Measurements from ENCODE around the gene U2AF1.
"Not testable (repeated sequence)": the region's sequence is repeated elsewhere in the genome, so short reads cannot be mapped to it uniquely, and the experiment has no call there.

Gene U2AF1

DNA sequence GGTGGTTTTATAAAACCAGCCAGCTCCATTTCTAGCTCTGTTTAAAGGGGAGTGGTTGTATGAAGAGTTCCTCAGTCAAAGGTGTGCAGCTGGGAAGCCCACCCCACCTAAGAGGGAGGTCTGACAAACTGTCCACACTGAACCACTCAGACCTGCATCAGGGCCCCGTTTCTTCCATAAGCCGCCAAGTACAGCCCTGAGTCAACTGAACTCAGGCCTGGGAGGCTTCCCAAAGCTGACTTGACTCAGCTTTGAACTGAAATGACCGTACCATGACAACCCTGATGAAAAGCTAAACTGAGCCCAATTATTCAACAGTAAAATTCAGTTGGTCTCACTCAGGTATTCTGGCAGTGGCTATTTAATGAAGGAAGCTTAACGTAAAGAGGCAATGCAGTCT lies 5.1 kb downstream of the U2AF1 start:
- H3K4me1 ChIP-seq; H3K9me3 ChIP-seq; H3K4me3 ChIP-seq; H3K36me3 ChIP-seq; H3K27ac ChIP-seq; intact Hi-C loops (cut with DNase I; ENCODE audit: low total_unique reads); H3K27me3 ChIP-seq; DNase-seq: not testable (repeated sequence)

- intact Hi-C loops (cut with DNase I; ENCODE audit: low total_unique reads); H3K27ac ChIP-seq; H3K9me3 ChIP-seq; H3K4me3 ChIP-seq; H3K4me1 ChIP-seq; H3K36me3 ChIP-seq; H3K27me3 ChIP-seq; DNase-seq: not testable (repeated sequence)
These were observed 5.7 kb downstream of the U2AF1 start for GRCh38 chr21:43101676-43102075.

DNA sequence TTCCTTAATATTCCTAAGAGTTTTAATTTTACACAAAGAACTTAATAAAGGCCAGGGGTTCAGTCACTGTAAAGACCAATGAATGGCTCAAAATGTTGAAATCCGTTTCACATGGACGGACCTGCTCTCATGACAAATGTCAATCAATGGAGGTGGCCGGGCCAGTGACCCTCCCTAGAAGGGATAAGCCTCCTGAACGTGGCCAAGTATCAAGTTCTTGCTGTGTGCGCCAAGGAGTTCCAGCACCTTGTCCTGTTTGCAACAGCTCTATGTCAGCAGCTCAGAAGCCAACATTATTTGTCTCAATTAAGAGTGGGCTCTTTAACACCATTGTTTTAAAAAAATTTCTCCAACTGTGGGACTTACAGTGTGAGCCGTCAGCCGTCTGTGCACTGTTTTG lies 6.4 kb downstream of the U2AF1 start:
- H3K4me1 ChIP-seq; H3K27me3 ChIP-seq; H3K36me3 ChIP-seq; H3K27ac ChIP-seq; DNase-seq; H3K9me3 ChIP-seq; intact Hi-C loops (cut with DNase I; ENCODE audit: low total_unique reads); H3K4me3 ChIP-seq: not testable (repeated sequence)

- intact Hi-C loops (cut with DNase I; ENCODE audit: low total_unique reads); H3K4me1 ChIP-seq; H3K27ac ChIP-seq; H3K4me3 ChIP-seq; H3K9me3 ChIP-seq; H3K36me3 ChIP-seq; H3K27me3 ChIP-seq; DNase-seq: not testable (repeated sequence)
These were observed 15.3 kb downstream of the U2AF1 start for GRCh38 chr21:43091979-43092614.

DNA sequence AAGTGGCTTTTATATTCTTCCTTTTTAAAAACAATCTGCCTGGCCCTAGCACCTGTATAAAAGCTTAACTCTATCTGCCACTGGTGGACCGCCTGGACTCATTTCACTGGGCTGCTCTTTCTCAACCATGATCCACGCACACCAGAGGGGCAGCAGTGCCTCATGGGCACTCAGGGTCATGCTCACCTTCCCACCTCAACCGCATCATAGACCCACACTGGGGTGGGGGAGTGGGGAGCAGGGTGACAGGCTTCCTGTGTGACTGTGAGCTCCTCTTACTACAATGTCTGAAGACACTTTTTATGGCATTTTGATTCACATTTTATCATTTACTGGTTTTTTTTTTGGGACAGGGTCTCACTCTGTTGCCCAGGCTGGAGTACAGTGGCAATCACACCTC lies 16.4 kb downstream of the U2AF1 start:
- H3K4me3 ChIP-seq; intact Hi-C loops (cut with DNase I; ENCODE audit: low total_unique reads); H3K27me3 ChIP-seq; H3K4me1 ChIP-seq; H3K27ac ChIP-seq; H3K36me3 ChIP-seq; H3K9me3 ChIP-seq: not testable (repeated sequence)
- DNase-seq, result peak in 1 of 2 donors; percentile 23

DNA sequence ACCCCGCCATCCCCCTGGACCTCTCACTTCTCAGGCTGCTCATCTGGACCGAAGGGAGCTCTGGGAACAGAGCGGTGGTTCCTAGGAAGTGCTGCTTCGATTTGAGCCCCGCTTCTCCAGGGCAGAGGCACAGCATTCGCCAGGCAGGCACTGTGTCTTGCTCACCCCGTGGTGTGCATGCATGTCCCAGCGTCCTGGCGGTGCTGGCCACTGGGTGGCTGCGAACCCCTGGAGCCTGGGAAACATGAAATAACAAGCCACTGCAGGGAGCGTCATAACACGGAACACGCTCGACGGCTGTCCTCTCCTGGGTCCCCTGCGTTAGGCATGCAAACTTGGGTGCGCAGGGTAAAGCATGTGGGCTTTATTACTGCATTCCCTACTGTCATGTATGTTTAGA lies 17.9 kb downstream of the U2AF1 start:
- H3K4me1 ChIP-seq; H3K9me3 ChIP-seq; H3K4me3 ChIP-seq; intact Hi-C loops (cut with DNase I; ENCODE audit: low total_unique reads); H3K27me3 ChIP-seq; H3K36me3 ChIP-seq; DNase-seq; H3K27ac ChIP-seq: not testable (repeated sequence)

- H3K4me3 ChIP-seq; DNase-seq; H3K36me3 ChIP-seq; H3K27me3 ChIP-seq; H3K9me3 ChIP-seq; intact Hi-C loops (cut with DNase I; ENCODE audit: low total_unique reads); H3K27ac ChIP-seq; H3K4me1 ChIP-seq: not testable (repeated sequence)
These were observed 24.6 kb downstream of the U2AF1 start for GRCh38 chr21:43082587-43083300.

- H3K4me3 ChIP-seq; H3K4me1 ChIP-seq; DNase-seq; H3K36me3 ChIP-seq; H3K27me3 ChIP-seq; H3K9me3 ChIP-seq; intact Hi-C loops (cut with DNase I; ENCODE audit: low total_unique reads); H3K27ac ChIP-seq: not testable (repeated sequence)
These were observed 30.7 kb downstream of the U2AF1 start for GRCh38 chr21:43076643-43077042.

DNA sequence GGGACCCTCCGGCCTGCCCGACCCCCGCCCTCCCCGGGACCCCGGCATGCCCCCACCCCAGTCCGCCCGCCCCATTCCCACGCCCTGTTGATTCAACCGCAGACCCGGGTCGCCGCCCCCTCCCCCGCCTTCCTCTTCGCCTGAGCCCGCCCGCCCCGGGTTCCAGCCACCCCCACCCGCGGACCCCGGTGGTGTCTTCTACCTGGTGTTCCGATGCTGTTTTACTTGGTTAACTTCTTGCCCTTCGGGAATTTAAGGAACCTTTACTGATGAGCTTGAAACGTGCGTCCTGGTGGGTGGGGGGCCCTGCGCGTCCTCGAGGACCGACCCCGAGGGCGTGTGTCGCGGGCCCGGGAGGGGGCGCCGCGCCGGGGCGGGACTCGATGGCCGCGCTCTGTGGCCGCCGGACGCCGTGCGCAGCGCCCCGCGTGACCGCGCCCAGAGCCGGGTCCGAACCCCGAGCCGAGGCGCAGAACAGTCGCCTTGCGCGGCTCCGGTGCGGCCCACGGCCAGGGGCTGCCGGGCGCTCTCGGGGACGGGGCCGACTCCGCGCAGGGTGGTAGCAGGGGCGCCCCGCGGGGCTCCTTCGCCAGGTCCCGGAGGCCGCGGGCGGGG lies 31.2 kb downstream of the U2AF1 start:
- H3K4me1 ChIP-seq; H3K4me3 ChIP-seq; intact Hi-C loops (cut with DNase I; ENCODE audit: low total_unique reads); DNase-seq; H3K27ac ChIP-seq; H3K27me3 ChIP-seq; H3K9me3 ChIP-seq; H3K36me3 ChIP-seq: not testable (repeated sequence)

GRCh38 chr21:43075170-43076022 lies 32.0 kb downstream of the U2AF1 start, which contains the start of gene CBS:
Gene CBS (minus strand): TSS chr21:43075835. CDS start chr21:43072193, 3,642 bp downstream.
- DNase-seq; intact Hi-C loops (cut with DNase I; ENCODE audit: low total_unique reads); H3K4me1 ChIP-seq; H3K27ac ChIP-seq; H3K27me3 ChIP-seq; H3K36me3 ChIP-seq; H3K4me3 ChIP-seq; H3K9me3 ChIP-seq: not testable (repeated sequence)

- H3K36me3 ChIP-seq; H3K9me3 ChIP-seq; intact Hi-C loops (cut with DNase I; ENCODE audit: low total_unique reads); DNase-seq; H3K4me3 ChIP-seq; H3K27me3 ChIP-seq; H3K27ac ChIP-seq; H3K4me1 ChIP-seq: not testable (repeated sequence)
These were observed 32.8 kb downstream of the U2AF1 start for GRCh38 chr21:43074401-43075169.

DNA sequence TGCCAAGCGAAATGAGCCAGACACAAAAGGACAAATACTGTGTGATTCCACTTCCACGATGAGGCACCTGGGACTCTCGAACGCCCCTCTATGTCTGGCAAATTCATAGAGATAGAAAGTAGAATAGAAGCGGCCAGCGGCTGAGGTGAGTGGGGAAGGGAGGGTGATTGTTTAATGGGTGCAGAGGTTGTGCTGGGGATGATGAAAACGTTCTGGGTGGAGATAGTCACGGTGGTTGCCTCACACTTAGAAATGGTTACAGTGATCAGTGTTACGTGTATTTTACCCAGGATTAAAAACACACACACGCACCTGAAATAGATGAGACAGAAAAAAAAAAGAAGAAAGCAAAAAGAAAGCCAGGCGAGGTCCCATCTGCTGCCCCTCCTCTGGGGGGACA lies 34.6 kb downstream of the U2AF1 start:
- H3K4me1 ChIP-seq; H3K27ac ChIP-seq; intact Hi-C loops (cut with DNase I; ENCODE audit: low total_unique reads); H3K36me3 ChIP-seq; DNase-seq; H3K9me3 ChIP-seq; H3K27me3 ChIP-seq; H3K4me3 ChIP-seq: not testable (repeated sequence)

GRCh38 chr21:43069682-43070081 lies 37.7 kb downstream of the U2AF1 start:
- intact Hi-C loops (cut with DNase I; ENCODE audit: low total_unique reads); H3K27me3 ChIP-seq; DNase-seq; H3K27ac ChIP-seq; H3K36me3 ChIP-seq; H3K9me3 ChIP-seq; H3K4me1 ChIP-seq; H3K4me3 ChIP-seq: not testable (repeated sequence)
